DMS114 treated with DMSO at 0.1 percent for 48 hours (cell line): ENCODE results near the gene MATCAP1.

Source experiments
- DNase-seq: peaks from one replicate; lab custom pipeline; 2025; ENCODE audit not compliant: unreplicated experiment; lab: John Stamatoyannopoulos, UW

The MATCAP1 gene

GRCh38 chr16:67208154-67208896 lies 24.6 kb upstream of the MATCAP1 start:
- no peak for DNase-seq

- DNase-seq: no peak
These were observed 23.7 kb upstream of the MATCAP1 start for GRCh38 chr16:67207249-67208091.

- no peak for DNase-seq
These were observed 23.1 kb upstream of the MATCAP1 start for GRCh38 chr16:67206838-67207248.

- no peak for DNase-seq
These were observed 22.5 kb upstream of the MATCAP1 start for GRCh38 chr16:67206129-67206837.

- no peak for DNase-seq
These were observed 20.3 kb upstream of the MATCAP1 start for GRCh38 chr16:67204076-67204475.

GRCh38 chr16:67202956-67203493 lies 19.3 kb upstream of the MATCAP1 start:
- DNase-seq: no peak

GRCh38 chr16:67202426-67202825 lies 18.7 kb upstream of the MATCAP1 start:
- DNase-seq: no peak

- DNase-seq: no peak
These were observed 17.9 kb upstream of the MATCAP1 start for GRCh38 chr16:67201411-67202345.

- DNase-seq: no peak
These were observed 16.7 kb upstream of the MATCAP1 start for GRCh38 chr16:67200491-67200890.

- DNase-seq: no peak
These were observed 16.0 kb upstream of the MATCAP1 start for GRCh38 chr16:67199808-67200198.

GRCh38 chr16:67199011-67199807 lies 15.4 kb upstream of the MATCAP1 start, which contains the start of gene ELMO3:
TSS of gene ELMO3 (plus strand) at chr16:67199131. CDS start at chr16:67199327, 196 bp downstream.
- no peak for DNase-seq

GRCh38 chr16:67198238-67198734 lies 14.5 kb upstream of the MATCAP1 start:
- DNase-seq: peak; percentile 17

- DNase-seq: no peak
These were observed 13.9 kb upstream of the MATCAP1 start for GRCh38 chr16:67197704-67198103.

GRCh38 chr16:67196881-67197280 lies 13.1 kb upstream of the MATCAP1 start:
- DNase-seq: no peak

GRCh38 chr16:67195676-67196075 lies 11.9 kb upstream of the MATCAP1 start:
- no peak for DNase-seq

GRCh38 chr16:67194260-67194659 lies 10.5 kb upstream of the MATCAP1 start:
- no peak for DNase-seq

GRCh38 chr16:67193536-67193935 lies 9.8 kb upstream of the MATCAP1 start:
- no peak for DNase-seq

- DNase-seq: no peak
These were observed 9.1 kb upstream of the MATCAP1 start for GRCh38 chr16:67192781-67193361.
